ENCODE data around the gene GSC2.

Gene GSC2
- 0 to 0.66 (median 0) reads per million in 17 experiments for total RNA-seq

- DNase-seq, result no peak
These were observed at the start of gene GSC2 for GRCh38 chr22:19149991-19150390. GSC2 (minus strand) TSS chr22:19150292; CDS start chr22:19150283, 9 bp downstream.

- DNase-seq, result no peak
These were observed 49.4 kb upstream of the GSC2 start for GRCh38 chr22:19199479-19199878.

GRCh38 chr22:19197997-19198865, 48.1 kb upstream of the GSC2 start:
- no peak for DNase-seq

GRCh38 chr22:19196841-19197612, 46.9 kb upstream of the GSC2 start:
- DNase-seq, result no peak

GRCh38 chr22:19195796-19196731, 46.0 kb upstream of the GSC2 start:
- peak in 2 of 4 experiments; percentile 4 to 42 for DNase-seq

GRCh38 chr22:19194766-19195536, 44.9 kb upstream of the GSC2 start:
- no peak for DNase-seq

- no peak for DNase-seq
These were observed 43.8 kb upstream of the GSC2 start for GRCh38 chr22:19193879-19194278.

GRCh38 chr22:19187716-19188563, 37.8 kb upstream of the GSC2 start:
- DNase-seq, result no peak

- DNase-seq, result no peak
These were observed 34.3 kb upstream of the GSC2 start for GRCh38 chr22:19184276-19184997.

GRCh38 chr22:19183216-19183615, 33.1 kb upstream of the GSC2 start:
- DNase-seq, result no peak

GRCh38 chr22:19182472-19183157, 32.5 kb upstream of the GSC2 start:
- DNase-seq, result no peak

GRCh38 chr22:19181786-19182471, 31.8 kb upstream of the GSC2 start:
- DNase-seq, result no peak

GRCh38 chr22:19180740-19181410, 30.8 kb upstream of the GSC2 start:
- DNase-seq, result no peak

GRCh38 chr22:19180234-19180633, 30.1 kb upstream of the GSC2 start:
- DNase-seq, result no peak

- peak; percentile 69 to 90 (median 85) for DNase-seq
These were observed 29.5 kb upstream of the GSC2 start for GRCh38 chr22:19179497-19180048.

GRCh38 chr22:19178657-19179496, 28.8 kb upstream of the GSC2 start, which contains the start of gene SLC25A1:
SLC25A1 (minus strand) TSS chr22:19178736; CDS start chr22:19178673, 63 bp downstream.
- DNase-seq, result peak; percentile 93 to 99 (median 97)

All from suppressor macrophage (primary cell).